PC-3 (cell line): ENCODE results near the gene TNRC18.

Experiments
- CTCF ChIP-seq: fragments of 300-600 bp; sonication (generic); conservative IDR thresholded peaks from 2 replicates; pipeline ENCODE4 v1.5.1; 2017; ENCODE audit warnings: antibody characterized with exemption, low read depth, mild to moderate bottlenecking, low read length
- EZH2 ChIP-seq: fragments of 300-600 bp; sonication (generic); IDR thresholded peaks from one replicate; pipeline ENCODE4 v1.6.1; 2017; ENCODE audit warnings: antibody characterized with exemption, mild to moderate bottlenecking, low read length; ENCODE audit not compliant: unreplicated experiment
- EZH2phosphoT487 ChIP-seq: fragments of 300-600 bp; sonication (generic); IDR thresholded peaks from 2 replicates; pipeline ENCODE4 v1.6.1; 2018; ENCODE audit warnings: mild to moderate bottlenecking, antibody characterized with exemption, low read length, borderline replicate concordance

- TF ChIP-seq EZH2phosphoT487 (no peak), CTCF (no peak), EZH2 (no peak)
These were observed 114.5 kb downstream of the TNRC18 start for GRCh38 chr7:5309146-5309545.
